ENCODE results near the gene TMEM223.
A peak's percentile ranks its signal among the peaks of the same experiment; 100 is the strongest.
"Not testable (repeated sequence)": the region's sequence is repeated elsewhere in the genome, so short reads cannot be mapped to it uniquely, and the experiment has no call there.

Gene TMEM223

GRCh38 chr11:62791501-62792201, at the start of gene TMEM223:
TSS of gene TMEM223 (minus strand) at chr11:62792006. CDS start at chr11:62791994, 12 bp downstream.
- peak; percentile 91 for DNase-seq

- peak; percentile 87 for DNase-seq
These were observed 49.0 kb upstream of the TMEM223 start for GRCh38 chr11:62840721-62841360.

GRCh38 chr11:62839050-62839945, 47.5 kb upstream of the TMEM223 start, which contains the start of gene WDR74:
TSS of gene WDR74 (minus strand) at chr11:62839590. CDS start at chr11:62839570, 20 bp downstream.
- DNase-seq: peak; percentile 94

GRCh38 chr11:62835336-62835735, 43.5 kb upstream of the TMEM223 start:
- no peak for DNase-seq

- no peak for DNase-seq
These were observed 40.8 kb upstream of the TMEM223 start, which contains the start of gene TEX54 for GRCh38 chr11:62832336-62833234. TSS of gene TEX54 (minus strand) at chr11:62832841.

GRCh38 chr11:62831520-62832335, 39.9 kb upstream of the TMEM223 start, which contains the start of gene STX5:
TSS of gene STX5 (minus strand) at chr11:62832051. CDS start at chr11:62831243, 808 bp downstream.
- DNase-seq: peak; percentile 100

GRCh38 chr11:62830904-62831519, 39.2 kb upstream of the TMEM223 start:
- DNase-seq: no peak

GRCh38 chr11:62828130-62828529, 36.3 kb upstream of the TMEM223 start:
- DNase-seq: not testable (repeated sequence)

- no peak for DNase-seq
These were observed 31.9 kb upstream of the TMEM223 start for GRCh38 chr11:62823677-62824076.

- no peak for DNase-seq
These were observed 25.3 kb upstream of the TMEM223 start for GRCh38 chr11:62817129-62817528.

- no peak for DNase-seq
These were observed 24.8 kb upstream of the TMEM223 start for GRCh38 chr11:62816557-62816956.

GRCh38 chr11:62811659-62812058, 19.9 kb upstream of the TMEM223 start:
- no peak for DNase-seq

- no peak for DNase-seq
These were observed 18.9 kb upstream of the TMEM223 start for GRCh38 chr11:62810748-62811147.

- DNase-seq: no peak
These were observed 14.9 kb upstream of the TMEM223 start for GRCh38 chr11:62806611-62807121.

GRCh38 chr11:62805961-62806441, 14.2 kb upstream of the TMEM223 start:
- DNase-seq: peak; percentile 48

- DNase-seq: peak; percentile 97
These were observed 13.5 kb upstream of the TMEM223 start, which contains the start of gene NXF1 for GRCh38 chr11:62805076-62805892. TSS of gene NXF1 (minus strand) at chr11:62805440. CDS start at chr11:62805356, 84 bp downstream.

- no peak for DNase-seq
These were observed 12.7 kb upstream of the TMEM223 start for GRCh38 chr11:62804310-62805075.

- no peak for DNase-seq
These were observed 9.3 kb upstream of the TMEM223 start for GRCh38 chr11:62801071-62801470.
